GM19395 (cell line): ENCODE measurements around the gene HOMEZ.
"Not testable (repeated sequence)": the region's sequence is repeated elsewhere in the genome, so short reads cannot be mapped to it uniquely, and the experiment has no call there.

Source experiments
- ATAC-seq: cut with Tn5 transposase; IDR thresholded peaks from one replicate; pipeline ENCODE4 v1.9.1; 2021; ENCODE audit warnings: mild to moderate bottlenecking, moderate library complexity; ENCODE audit not compliant: unreplicated experiment

Gene HOMEZ

DNA sequence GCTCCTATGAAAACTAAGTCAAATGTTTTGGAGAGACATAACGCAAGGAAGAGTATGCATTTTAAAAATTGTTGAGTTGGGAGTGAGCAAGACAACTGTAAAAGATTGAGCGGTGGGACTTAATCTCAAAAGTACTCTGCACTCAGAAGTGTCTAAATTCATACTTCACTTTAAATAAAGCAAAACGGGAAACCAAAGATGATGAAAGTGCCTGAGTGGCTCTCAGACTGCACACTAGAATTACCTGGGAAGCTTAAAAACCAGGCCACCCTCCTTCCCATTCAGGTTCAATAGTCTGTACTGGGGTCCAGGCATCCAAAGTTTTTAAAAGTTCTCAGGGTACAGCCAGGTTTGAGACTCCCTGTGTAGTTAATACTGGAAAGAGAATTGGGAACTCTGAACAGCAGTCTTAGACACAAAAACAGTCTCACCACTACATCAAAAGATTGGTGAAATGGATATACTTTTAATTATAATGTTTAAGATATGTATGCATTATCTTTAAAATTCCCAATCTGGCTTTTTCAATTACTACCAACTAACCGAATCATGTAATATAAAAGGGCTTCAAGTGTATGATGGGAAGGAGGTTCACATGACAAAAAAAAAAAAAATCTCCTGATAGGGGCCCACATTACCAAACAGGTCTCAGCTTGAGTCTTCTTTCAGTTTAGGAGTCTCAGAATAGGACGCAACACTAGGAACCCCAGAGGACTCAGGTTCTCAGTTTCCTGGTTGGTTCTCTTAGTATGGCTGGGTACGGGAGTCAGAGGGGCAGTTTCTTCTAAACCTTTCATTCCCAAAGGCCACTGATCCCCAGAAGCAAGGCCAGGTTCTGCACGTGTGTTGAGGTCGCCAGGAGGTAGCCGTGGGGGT, 1.0 kb downstream of the HOMEZ start:
- ATAC-seq: no peak

DNA sequence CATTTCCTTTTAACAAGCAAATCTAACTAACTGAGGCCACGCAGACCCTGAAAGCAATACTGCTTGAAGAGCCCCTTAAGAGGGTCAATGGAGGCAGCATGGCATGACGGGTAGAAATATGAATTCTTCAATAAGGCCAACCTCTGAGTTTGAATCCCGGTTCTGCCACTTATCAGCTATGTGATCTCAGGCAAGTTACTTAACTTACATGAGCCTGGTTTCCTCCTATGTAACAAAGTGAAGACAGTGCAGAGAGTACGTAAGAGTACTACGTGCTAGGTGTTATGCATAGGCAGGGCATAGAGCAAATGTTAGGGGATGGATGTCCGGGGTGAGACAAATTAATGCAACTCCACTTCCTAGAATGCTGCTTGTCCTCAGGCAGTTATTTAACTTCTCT, 4.7 kb downstream of the HOMEZ start:
- no peak for ATAC-seq

DNA sequence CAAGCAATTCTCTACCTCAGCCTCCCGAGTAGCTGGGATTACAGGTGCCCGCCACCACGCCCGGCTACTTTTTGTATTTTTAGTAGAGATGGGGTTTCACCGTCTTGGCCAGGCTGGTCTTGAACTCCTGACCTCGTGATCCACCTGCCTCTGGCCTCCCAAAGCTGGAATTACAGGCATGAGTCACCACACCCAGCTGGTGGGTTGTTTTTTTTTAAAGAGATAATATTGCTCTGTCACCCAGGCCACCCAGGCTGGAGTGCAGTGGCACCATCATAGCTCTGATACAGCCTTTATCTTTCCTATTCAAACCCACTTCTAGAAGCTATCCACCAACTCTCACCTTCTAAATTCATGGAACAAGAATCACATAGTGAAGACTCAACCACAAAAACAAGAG, 8.0 kb downstream of the HOMEZ start:
- not testable (repeated sequence) for ATAC-seq

DNA sequence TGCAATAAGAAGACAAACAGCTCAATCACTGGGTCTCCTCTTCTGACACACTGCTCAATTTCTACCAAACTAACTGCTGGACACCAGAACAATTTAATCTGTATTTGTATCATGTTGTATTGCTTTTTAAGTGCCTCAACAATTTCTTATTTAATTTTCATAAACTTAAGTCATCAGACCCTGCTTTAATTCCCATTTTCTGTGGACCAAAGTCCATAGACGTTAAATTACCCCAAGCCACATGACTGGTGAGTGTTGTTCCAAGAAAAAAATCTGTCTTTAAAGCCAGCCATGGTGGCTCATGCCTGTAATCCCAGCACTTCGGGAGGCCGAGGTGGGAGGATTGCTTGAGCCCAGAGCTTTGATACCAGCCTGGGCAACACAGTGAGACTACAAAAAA, 8.7 kb downstream of the HOMEZ start:
- ATAC-seq: no peak

DNA sequence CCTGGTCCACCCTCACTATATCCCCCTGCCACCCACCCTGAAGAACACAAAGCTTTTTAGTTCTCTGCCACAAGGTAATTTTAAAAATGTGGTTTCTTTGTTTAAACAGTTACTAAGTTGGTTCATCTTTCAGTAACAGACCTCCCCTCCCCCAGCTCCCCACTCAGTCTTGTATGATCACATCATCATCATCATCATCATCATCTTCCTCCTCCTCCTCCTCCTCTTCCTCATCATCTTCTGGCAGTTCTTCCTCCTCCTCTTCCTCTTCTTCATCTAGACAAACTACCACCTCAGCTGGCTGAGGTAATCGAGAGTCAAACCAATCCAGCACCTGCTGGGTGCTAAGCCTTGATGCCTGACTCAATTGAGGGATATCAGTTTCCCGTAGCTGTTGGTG, 10.5 kb downstream of the HOMEZ start:
- no peak for ATAC-seq

DNA sequence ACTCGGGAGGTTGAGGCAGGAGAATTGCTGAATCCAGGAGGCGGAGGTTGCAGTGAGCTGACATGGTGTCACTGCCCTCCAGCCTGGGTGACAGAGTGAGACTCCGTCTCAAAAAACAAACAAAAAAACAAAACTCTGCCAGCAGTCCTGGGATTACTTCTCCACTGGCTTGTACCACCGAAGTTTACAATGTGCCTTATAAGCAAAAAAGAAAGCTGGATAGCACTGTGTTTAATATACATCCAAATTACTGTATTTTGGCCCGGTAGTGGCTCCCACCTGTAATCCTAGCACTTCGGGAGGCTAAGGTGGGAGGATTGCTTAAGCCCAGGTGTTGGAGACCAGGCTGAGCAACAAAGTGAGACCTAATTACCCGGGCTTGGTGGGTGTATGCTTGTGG, 16.7 kb downstream of the HOMEZ start:
- no peak for ATAC-seq

DNA sequence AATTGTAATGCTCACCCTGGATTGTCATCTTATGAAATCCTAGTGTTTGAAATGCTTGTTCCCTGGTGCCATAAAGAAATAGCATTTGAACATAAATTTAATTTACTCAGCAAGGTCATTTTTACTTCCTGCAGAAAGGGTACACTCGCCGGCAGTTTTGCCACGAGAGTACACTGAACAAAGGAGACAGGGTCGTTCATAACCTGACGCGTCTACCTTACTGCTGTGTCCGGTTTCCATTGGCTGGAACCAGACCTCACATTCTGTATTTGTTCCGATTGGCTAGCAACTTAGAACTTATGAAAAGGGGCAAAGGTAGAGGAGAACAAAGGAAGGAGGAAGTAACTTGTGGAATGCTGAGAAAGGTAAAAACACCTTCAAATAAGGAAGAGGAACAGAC, 25.1 kb downstream of the HOMEZ start:
- ATAC-seq: not testable (repeated sequence)

DNA sequence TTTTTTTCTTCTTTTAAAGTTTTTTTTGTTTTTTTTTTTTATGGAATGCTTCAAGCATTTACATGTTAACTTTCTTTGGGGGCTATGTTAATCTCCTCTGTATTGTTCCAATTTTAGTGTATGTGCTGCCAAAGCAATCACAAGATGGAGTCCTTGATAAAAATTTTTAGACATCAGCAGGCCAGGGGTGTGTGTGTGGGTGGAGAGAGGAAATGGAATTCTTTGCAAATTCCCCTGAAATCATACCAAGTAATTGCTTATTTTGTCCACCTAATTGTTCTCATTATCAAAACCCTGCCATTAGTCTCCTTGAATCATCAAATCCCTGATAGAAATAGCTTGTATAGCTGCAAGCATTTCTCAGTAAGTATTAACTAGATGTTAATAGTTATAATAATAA, 26.5 kb downstream of the HOMEZ start:
- ATAC-seq: no peak

DNA sequence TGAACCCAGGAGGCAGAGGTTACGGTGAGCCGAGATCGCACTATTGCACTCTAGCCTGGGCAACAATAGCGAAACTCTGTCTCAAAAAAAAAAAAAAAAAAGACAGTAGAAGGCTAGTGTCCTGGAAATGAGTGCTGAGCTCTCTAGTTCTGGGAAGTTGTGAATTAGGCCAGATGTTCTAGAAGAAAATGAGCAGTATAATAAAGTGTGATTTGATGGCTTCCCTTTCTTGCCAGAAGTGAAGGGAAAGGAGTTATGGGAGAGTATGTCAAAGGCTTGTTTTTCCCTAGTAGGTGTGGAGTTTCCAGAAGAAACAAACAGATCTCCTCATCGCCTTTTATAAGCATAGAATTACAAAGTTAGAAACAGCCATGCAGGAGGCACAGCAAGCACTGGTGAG, 27.7 kb downstream of the HOMEZ start:
- no peak for ATAC-seq

DNA sequence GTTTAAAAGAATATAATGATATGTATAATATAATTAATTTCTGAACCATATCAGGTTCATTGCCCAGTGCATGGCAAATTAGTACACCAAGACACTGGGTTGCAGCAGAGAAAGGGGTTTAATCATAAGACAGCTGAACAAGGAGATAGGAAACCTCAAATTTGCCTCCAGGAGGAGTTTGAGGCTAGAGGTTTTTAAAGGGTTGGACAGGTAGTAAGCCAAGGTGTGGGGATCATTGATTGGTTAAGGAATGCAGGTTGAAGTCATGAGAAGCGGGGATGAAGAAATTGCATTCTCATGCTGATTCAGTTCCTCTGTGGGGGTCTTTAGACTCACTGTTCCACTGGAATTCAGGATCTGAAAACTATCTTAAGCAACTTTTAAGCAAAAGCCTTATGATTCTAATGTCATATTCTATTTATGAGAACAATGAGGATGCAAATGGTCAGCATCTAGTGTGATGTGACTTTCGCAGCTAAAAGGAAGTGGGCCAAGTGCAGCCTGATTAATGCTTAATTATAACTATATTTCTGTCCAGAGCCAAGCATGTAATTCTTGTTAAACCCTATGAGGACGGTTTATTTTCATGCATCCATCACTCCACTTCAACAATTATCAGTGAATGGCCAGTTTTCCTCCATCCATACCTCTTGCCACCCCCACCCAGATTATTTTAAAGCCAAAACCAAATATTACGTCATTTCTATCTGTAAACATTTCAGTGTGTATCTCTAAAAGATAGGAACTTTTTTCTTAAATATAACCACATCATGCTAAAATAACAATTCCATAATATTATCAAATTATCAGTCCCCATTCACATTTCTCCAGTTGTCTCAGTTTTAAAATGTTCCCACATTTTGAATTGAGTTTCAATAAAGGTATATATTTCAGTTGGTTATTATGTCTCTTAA, 33.3 kb downstream of the HOMEZ start:
- ATAC-seq: no peak

DNA sequence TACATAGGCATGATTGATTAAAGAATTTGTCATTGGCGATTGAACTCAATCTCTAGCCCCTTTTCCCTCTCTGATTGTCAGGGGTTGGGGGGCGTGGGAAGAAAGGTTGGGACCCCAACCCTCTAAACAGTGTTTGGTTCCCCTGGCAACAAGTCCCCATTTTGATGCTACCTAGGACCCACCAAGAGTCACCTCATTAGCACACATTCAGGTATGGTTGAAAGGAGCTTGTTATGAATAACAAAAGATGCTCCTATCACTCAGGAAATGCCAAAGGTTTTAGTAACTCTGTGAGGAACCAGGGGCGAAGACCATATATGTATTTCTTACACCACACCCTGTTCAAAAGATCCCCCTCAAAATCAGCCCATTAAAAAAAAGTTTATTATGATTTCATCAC, 33.9 kb downstream of the HOMEZ start:
- no peak for ATAC-seq

DNA sequence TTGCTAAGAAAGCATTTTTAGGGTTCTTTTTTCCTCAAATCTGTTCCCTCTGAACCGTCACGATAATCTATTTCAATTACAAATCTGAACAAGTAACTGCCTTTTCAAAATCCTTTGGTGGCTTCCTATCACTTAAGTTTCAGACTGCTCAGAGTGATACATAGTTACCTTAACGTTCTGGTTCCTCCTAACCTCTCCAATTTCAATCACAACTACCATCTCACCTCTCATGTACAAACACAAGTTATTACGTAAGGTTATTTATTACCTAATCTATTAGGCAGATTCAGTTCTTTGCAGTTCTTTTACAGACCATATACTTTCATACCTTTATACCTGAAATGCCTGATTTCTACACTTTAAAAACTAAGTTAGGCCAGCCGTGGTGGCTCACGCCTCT, 36.1 kb downstream of the HOMEZ start:
- ATAC-seq: no peak

DNA sequence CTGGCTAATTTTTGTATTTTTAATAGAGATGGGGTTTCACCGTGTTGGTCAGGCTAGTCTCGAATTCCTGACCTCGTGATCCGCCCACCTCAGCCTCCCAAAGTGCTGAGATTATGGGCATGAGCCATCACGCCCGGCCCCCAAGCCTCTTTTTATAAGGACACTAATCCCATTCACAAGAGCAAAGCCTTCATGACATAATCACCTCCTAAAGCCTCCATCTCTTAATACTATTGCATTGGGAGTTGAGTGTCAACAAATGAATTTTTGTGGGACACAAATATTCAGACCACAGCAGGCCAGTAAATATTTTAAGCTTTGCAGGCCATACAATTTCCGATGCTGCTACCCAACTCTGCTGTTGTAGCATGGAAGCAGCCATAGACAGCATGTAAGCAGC, 37.3 kb downstream of the HOMEZ start:
- no peak for ATAC-seq

DNA sequence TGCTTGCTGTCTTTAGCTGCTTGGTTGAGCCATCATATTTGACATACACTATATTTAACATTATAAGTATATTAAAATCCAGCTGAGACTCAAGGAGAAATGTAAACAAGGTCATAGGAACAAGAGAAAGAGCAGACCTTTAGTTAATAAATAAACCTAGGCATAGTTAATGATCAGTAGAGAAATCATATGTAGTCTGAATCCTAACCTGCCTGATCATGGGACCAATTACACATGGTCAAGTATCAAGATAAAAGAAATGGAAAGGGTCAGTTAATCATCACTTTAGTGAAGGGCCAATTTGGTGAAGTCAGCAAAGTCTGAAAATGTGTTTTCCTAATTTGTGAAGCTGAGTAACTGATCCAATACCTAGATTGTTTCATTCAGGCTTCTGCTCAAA, 40.6 kb downstream of the HOMEZ start:
- ATAC-seq: no peak

DNA sequence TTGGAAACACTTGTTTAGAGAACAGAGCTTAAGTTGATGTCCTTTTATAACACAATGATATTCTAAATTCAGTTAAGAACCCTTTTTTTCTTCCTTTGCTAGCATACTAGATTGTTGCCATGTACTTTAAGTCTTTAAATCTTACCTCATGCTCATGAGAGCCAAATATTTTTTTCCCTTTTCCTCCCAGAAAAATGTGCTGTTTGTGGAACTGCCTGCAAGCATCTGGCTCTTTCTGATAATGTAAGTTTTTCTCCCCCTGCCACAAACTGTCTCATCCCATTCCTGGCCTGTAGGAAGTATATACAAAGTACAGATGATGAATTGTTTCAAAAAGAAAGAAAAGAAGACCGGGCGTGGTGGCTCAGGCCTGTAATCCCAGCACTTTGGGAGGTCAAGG, 42.9 kb downstream of the HOMEZ start:
- no peak for ATAC-seq

DNA sequence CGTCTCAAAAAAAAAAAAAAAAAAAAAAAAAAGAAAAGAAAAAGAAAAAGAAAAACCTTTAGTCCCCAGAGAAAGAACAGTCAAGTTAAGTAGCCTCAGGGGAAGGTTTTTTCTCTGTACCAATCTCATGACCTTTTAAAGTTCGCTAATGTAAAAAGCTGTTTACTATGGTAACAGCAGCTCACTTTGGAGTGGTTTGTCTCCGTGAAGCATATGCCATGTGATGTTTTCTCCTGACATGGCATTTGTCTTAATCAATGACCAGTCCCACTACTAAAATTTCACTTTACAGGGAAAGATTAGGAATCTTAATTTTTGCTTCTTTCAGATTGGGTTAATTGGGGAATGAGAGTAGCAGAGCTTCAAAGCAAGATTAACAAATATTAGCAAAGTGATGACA, 43.9 kb downstream of the HOMEZ start:
- ATAC-seq: no peak

DNA sequence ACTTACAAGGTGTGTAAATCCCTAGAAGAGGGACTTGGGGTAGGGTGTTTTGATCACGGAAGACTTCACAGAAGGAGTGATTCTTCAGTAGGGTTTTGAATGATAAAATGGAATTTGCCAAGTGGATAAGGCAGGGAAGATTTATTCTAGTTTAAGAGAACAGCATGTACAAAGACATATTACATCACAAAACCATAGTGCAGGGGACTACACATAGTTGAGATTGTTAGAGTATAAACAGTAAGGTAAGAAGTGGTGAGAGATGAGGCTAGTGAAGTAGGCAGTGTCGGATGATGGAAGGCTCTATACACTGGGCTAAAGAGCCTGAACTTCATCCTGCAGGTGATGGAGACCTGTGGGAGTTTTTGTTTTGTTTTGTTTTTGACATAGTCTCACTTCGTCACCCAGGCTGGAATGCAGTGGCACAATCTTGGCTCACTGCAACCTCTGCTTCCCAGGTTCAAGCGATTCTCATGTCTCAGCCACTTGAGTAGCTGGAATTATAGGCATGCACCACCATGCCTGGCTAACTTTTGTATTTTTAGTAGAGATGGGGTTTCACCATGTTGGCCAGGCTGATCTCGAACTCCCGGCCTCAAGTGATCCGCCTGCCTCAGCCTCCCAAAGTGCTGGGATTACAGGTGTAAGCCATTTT, 44.7 kb downstream of the HOMEZ start:
- ATAC-seq: not testable (repeated sequence)

DNA sequence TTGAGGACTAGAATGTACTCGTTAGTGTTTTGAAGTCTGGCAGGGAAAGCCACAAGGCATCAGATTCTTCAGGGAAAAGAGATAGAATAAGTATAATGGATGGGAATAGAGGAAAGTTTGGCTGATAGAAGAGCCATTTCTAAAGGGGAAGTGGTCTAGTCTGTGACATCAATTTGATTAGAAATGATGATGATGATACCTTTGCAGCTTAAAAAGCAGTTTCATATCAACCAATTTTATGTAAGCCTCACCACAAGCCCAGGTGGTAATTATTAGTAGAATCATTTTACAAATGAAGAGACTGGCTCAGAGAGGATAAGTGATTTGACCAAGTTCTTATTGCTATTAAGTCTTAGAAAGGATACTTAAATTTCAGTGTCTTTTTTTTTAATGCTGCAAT, 45.3 kb downstream of the HOMEZ start:
- no peak for ATAC-seq

DNA sequence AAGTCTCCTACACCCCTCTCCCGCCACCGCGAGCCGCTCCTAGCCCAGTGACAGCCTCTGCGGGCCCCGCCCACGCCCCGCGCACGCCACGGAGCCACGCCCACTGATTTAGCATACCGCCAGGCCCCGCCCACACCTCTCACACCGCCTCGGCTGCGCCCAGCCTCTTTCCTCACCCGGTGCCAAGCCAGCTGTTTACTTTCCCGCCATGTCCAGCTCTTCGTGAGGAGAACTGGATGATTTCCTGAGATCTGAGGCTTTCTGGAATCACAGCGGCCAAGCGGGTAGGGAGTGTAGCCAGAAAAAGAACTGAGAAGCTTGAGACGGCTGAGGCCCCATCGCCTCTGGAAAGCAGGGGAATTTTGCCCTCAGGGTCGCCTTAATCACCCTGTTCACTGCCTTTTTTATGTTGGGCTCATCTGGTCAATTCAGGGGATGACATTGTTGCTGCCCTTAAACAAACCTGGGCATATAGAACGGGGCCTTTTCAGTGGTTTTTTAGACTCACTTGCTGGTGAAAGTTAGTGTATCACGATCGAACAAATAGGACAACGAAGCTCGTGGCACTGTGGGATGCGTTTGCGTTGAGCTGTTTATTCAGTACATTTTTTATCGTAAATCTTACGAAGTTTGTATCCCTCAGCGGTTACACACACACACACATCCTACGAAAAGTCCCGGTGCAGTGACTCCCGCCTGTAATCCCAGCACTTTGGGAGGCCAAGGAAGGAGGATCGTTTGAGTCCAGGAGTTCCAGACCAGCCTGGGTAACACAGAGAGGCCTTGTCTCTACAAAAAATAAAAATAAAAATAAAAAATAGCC, 47.9 kb downstream of the HOMEZ start, which contains the start of gene RNF212B:
Gene RNF212B, plus strand, starts transcription at position 165 of the 823 bp plus-strand sequence. CDS start 2,410 bp downstream, outside the sequence.
- ATAC-seq: no peak

DNA sequence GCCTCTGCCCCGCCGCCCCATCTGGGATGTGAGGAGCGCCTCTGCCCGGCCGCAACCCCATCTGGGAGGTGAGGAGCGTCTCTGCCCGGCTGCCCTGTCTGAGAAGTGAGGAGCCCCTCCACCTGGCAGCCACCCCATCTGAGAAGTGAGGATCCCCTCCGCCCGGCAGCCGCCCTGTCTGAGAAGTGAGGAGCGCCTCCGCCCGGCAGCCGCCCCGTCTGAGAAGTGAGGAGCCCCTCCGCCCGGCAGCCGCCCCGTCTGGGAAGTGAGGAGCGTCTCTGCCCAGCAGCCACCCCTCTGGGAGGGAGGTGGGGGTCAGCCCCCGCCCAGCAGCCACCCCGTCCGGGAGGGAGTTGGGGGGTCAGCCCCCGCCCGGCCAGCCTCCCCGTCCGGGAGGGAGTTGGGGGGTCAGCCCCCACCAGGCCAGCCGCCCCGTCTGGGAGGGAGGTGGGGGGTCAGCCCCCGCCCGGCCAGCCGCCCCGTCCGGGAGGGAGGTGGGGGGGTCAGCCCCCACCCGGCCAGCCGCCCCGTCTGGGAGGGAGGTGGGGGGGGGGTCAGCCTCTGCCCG, 53.6 kb downstream of the HOMEZ start:
- ATAC-seq: not testable (repeated sequence)
